Measurements from ENCODE around the gene TMEM126B.

DNA sequence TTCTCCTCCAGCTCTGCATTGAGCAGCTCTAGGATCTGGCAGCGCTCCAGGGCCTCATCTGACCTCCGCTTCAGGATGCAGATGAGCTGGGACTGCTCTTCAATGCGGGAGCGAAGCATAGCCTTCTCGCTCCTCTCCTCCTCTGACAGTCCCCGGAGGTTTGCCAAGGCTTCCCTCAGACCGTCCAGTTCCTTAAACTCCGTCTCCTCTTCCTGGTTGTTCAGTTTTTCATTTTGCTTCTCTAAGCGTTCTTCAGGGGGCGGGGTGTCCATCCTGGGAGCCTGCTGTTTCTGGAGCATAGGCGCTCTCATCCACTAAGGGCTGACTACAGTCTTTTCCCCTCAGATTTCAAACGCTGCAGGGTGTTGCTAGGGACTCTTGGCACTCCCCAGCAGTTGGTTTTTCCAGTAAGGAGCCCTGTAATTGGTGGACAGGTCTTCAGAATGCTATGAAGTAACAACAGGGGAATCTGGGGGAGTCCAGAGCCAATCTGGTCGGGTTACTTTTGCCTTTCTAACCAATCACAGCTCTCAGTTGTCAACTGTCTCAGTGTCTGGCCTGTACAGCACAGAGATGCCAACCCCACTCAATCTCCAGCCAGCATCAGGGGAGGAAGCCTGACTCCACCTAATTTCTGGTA, 57.5 kb downstream of the TMEM126B start, which contains the start of gene CCDC89:
- TF ChIP-seq FOXM1 (IDR thresholded peaks at IDR 0.05; ENCODE audit: borderline replicate concordance) (no peak), SUZ12 (IDR thresholded peaks at IDR 0.05) (no peak), FOXK2 (IDR thresholded peaks at IDR 0.05) (no peak), ELF4 (IDR thresholded peaks at IDR 0.05) (no peak), TARDBP (IDR thresholded peaks at IDR 0.05) (no peak), LEF1 (IDR thresholded peaks at IDR 0.05; ENCODE audit: borderline replicate concordance) (no peak)
- TF ChIP-seq, protein P1, sequence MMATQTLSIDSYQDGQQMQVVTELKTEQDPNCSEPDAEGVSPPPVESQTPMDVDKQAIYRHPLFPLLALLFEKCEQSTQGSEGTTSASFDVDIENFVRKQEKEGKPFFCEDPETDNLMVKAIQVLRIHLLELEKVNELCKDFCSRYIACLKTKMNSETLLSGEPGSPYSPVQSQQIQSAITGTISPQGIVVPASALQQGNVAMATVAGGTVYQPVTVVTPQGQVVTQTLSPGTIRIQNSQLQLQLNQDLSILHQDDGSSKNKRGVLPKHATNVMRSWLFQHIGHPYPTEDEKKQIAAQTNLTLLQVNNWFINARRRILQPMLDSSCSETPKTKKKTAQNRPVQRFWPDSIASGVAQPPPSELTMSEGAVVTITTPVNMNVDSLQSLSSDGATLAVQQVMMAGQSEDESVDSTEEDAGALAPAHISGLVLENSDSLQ (IDR thresholded peaks at IDR 0.05), result no peak

Data from HEK293T (cell line).